Measurements from ENCODE around the gene ARHGEF17. TPM values are rescaled to one million over a fixed set of nuclear protein-coding genes. Genes with fewer than 3 reads are reported as not detected.

Gene ARHGEF17
- total RNA-seq, 1 experiment from 2014 or later, result 77.9 TPM

DNA sequence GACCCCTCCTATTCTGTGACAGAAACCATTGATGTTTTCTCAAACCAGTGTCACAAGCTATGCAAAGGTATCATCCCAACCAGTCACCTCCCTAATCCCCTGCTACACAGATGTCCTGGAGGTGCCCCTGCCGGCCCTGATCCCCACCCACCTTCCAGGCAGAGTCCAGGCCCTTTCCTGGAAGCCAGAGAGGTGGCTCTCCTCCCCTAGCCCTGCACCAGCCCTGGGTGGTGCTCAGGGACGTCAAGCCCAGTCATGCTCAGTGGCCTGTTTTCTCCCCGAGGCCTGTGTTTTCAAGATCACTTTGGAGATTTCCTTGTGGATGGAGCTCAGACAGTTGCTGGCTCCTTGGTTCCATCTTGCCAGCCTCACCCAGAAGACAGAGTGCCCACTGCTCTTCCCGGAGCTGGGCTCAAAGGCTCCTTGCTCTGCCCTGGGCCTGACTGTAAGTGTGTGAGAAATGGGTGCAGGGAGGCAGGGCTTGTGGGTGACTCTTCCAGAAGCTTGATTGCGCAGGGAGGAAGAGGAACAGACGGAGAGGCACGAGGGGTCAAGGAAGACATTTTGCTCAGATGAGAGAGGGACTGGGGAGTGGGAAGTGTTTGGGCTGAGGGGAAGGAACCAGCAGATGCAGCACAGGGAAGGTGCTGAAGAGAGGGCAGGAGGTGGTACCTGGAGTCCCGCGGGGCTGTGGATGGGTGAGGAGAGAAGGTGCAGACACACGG lies 24.6 kb upstream of the ARHGEF17 start:
- TF ChIP-seq, protein P1, sequence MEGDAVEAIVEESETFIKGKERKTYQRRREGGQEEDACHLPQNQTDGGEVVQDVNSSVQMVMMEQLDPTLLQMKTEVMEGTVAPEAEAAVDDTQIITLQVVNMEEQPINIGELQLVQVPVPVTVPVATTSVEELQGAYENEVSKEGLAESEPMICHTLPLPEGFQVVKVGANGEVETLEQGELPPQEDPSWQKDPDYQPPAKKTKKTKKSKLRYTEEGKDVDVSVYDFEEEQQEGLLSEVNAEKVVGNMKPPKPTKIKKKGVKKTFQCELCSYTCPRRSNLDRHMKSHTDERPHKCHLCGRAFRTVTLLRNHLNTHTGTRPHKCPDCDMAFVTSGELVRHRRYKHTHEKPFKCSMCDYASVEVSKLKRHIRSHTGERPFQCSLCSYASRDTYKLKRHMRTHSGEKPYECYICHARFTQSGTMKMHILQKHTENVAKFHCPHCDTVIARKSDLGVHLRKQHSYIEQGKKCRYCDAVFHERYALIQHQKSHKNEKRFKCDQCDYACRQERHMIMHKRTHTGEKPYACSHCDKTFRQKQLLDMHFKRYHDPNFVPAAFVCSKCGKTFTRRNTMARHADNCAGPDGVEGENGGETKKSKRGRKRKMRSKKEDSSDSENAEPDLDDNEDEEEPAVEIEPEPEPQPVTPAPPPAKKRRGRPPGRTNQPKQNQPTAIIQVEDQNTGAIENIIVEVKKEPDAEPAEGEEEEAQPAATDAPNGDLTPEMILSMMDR (IDR thresholded peaks at IDR 0.05; ENCODE audit: insufficient read depth in 1 of 2, low read depth in 1 of 2, low read length in 1 of 2, severe bottlenecking in 1 of 2, unreplicated experiment in 1 of 2), result no peak
- Histone ChIP-seq H3K9me3 (no peaks in the 10 kb centered on the region), H3K36me3 (ENCODE audit: control insufficient read depth, insufficient read depth, low read length) (no peaks in the 10 kb centered on the region; the same call in 1 of the 2 replicates), H3K4me1 (peaks cover 77% of the 10 kb centered on the region), H3K4me3 (ENCODE audit: low read depth, low read length) (no peak overlapping the region), H3K27me3 (replicated peaks; ENCODE audit: control insufficient read depth, insufficient read depth, low read length) (no peaks in the 10 kb centered on the region)
- peak overlapping the region; percentile 74 for H3K27ac Mint-ChIP-seq (ENCODE audit: unreplicated experiment)
- ChIA-PET CTCF (interaction anchor here (0.8 kb wide), 1 partner anchor 41 kb away, joined by 3 read pairs; no protein-coding TSS in a partner anchor), POLR2A (no interaction called here)
- H3K4me1 Mint-ChIP-seq (ENCODE audit: low read depth, unreplicated experiment), result peaks cover 53% of the 10 kb centered on the region
- no TSS peak for BruUV-seq (replicated peaks)
- no peaks in the 10 kb centered on the region for H3K27me3 Mint-ChIP-seq (ENCODE audit: insufficient read depth, unreplicated experiment)
- peak overlapping the region; percentile 18 for H3K4me3 Mint-ChIP-seq (ENCODE audit: unreplicated experiment)
- peak in 1 of 2 experiments; percentile 36 for DNase-seq
- H3K36me3 Mint-ChIP-seq (ENCODE audit: insufficient read depth, unreplicated experiment), result peaks cover 60% of the 10 kb centered on the region
- H3K9me3 Mint-ChIP-seq (ENCODE audit: unreplicated experiment), result no peaks in the 10 kb centered on the region
- intact Hi-C loops (cut with micrococcal nuclease; ENCODE audit: unreplicated experiment), result no loop called here

DNA sequence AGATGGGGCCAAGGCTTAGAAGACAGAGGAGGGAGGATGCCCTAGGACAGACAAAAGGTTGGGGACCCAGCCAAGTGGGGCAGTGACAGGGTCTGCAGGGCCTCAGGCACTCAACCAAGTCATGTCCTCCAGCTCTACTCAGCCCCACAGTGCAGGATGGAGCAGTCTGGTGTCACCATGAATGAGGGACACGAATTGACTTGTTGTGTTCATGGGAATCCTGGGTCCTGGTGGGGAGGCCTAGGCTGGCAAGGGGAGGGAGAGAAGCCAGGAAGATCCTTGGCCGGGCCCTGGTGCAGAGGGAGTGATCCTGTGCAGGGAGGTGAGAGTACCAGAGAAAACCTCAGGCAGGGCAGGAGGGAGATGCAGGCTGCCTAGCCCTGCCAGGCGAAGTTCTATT lies 24.0 kb upstream of the ARHGEF17 start:
- BruUV-seq (replicated peaks), result no TSS peak
- no peaks in the 10 kb centered on the region for H3K9me3 ChIP-seq
- peaks cover 56% of the 10 kb centered on the region for H3K4me1 Mint-ChIP-seq (ENCODE audit: low read depth, unreplicated experiment)
- peaks cover 78% of the 10 kb centered on the region for H3K4me1 ChIP-seq
- no peaks in the 10 kb centered on the region; the same call in 1 of the 2 replicates for H3K36me3 ChIP-seq (ENCODE audit: control insufficient read depth, insufficient read depth, low read length)
- intact Hi-C loops (cut with micrococcal nuclease; ENCODE audit: unreplicated experiment), result no loop called here
- DNase-seq, result no peak
- H3K4me3 Mint-ChIP-seq (ENCODE audit: unreplicated experiment), result peak overlapping the region; percentile 18
- H3K4me3 ChIP-seq (ENCODE audit: low read depth, low read length), result no peak overlapping the region
- no peaks in the 10 kb centered on the region for H3K27me3 ChIP-seq (replicated peaks; ENCODE audit: control insufficient read depth, insufficient read depth, low read length)
- peaks cover 57% of the 10 kb centered on the region for H3K36me3 Mint-ChIP-seq (ENCODE audit: insufficient read depth, unreplicated experiment)
- TF ChIP-seq, protein P1 (IDR thresholded peaks at IDR 0.05; ENCODE audit: insufficient read depth in 1 of 2, low read depth in 1 of 2, low read length in 1 of 2, severe bottlenecking in 1 of 2, unreplicated experiment in 1 of 2), result no peak
- ChIA-PET CTCF (interaction anchor here (0.7 to 0.8 kb wide), 2 partner anchors 42 to 51 kb away, joined by 3 read pairs; no protein-coding TSS in a partner anchor), POLR2A (no interaction called here)
- H3K9me3 Mint-ChIP-seq (ENCODE audit: unreplicated experiment), result no peaks in the 10 kb centered on the region
- H3K27ac Mint-ChIP-seq (ENCODE audit: unreplicated experiment), result peak overlapping the region; percentile 74
- H3K27me3 Mint-ChIP-seq (ENCODE audit: insufficient read depth, unreplicated experiment), result no peaks in the 10 kb centered on the region

DNA sequence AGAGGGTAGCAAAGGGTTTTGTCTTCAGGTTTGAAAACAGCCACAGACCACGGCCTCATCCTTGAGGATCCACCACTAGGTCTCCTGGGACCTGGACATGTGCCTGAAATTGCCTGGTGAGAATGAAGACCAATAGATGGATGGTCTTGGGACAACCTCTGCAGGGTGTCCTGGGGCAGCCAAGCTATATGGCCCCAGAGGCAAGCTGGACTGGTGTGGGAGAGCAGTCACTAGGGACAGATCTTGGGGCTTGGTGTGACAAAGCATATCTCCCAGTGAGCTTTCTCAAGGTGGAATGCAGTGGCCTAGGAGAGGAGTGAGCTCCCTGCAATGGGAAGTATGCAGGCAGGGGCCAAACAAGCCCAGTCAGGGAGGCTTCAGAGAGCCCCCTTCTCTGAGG lies 22.4 kb upstream of the ARHGEF17 start:
- peaks cover 70% of the 10 kb centered on the region for H3K4me1 ChIP-seq
- CTCF ChIA-PET, result interaction anchor here (1.8 kb wide), 1 partner anchor 33 kb away, joined by 4 read pairs; no protein-coding TSS in a partner anchor
- no peak for DNase-seq
- H3K9me3 ChIP-seq, result no peaks in the 10 kb centered on the region
- H3K4me3 ChIP-seq (ENCODE audit: low read depth, low read length), result no peak overlapping the region
- Mint-ChIP-seq H3K9me3 (ENCODE audit: unreplicated experiment) (no peaks in the 10 kb centered on the region), H3K4me3 (ENCODE audit: unreplicated experiment) (no peak overlapping the region), H3K27me3 (ENCODE audit: insufficient read depth, unreplicated experiment) (no peaks in the 10 kb centered on the region), H3K36me3 (ENCODE audit: insufficient read depth, unreplicated experiment) (peaks cover 53% of the 10 kb centered on the region), H3K27ac (ENCODE audit: unreplicated experiment) (peak overlapping the region; percentile 12), H3K4me1 (ENCODE audit: low read depth, unreplicated experiment) (peaks cover 48% of the 10 kb centered on the region)
- BruUV-seq (replicated peaks), result no TSS peak
- intact Hi-C loops (cut with micrococcal nuclease; ENCODE audit: unreplicated experiment), result no loop called here
- TF ChIP-seq, protein P1 (IDR thresholded peaks at IDR 0.05; ENCODE audit: insufficient read depth in 1 of 2, low read depth in 1 of 2, low read length in 1 of 2, severe bottlenecking in 1 of 2, unreplicated experiment in 1 of 2), result no peak
- POLR2A ChIA-PET, result interaction anchor here (0.6 kb wide), 1 partner anchor 41 kb away, joined by 5 read pairs; no protein-coding TSS in a partner anchor
- no peaks in the 10 kb centered on the region for H3K27me3 ChIP-seq (replicated peaks; ENCODE audit: control insufficient read depth, insufficient read depth, low read length)
- H3K36me3 ChIP-seq (ENCODE audit: control insufficient read depth, insufficient read depth, low read length), result no peaks in the 10 kb centered on the region

Data from Caco-2 (cell line).